HepG2 (cell line): ENCODE measurements around the gene HSPA1A.
"Not testable (repeated sequence)": the region's sequence is repeated elsewhere in the genome, so short reads cannot be mapped to it uniquely, and the experiment has no call there.

Source experiments
- CTCF ChIP-seq: sonication (generic); formaldehyde crosslinking; IDR thresholded peaks from 2 replicates; pipeline ENCODE4 v1.5.0; 2020; ENCODE audit warnings: mild to moderate bottlenecking, missing genetic modification reagents, moderate library complexity
- HIVEP1 ChIP-seq: sonication (generic); formaldehyde crosslinking; IDR thresholded peaks from 2 replicates; pipeline ENCODE4 v1.4.0; 2020; ENCODE audit warnings: mild to moderate bottlenecking, missing genetic modification reagents
- REST ChIP-seq, 2 experiments: IDR thresholded peaks; 2 replicates each; pipeline ENCODE4 v1.6.1; 2011 to 2012; ENCODE audit warnings: low read length in 2 of 2, borderline replicate concordance in 1 of 2, low read depth in 1 of 2, mild to moderate bottlenecking in 1 of 2, moderate library complexity in 1 of 2
- SMC3 ChIP-seq: IDR thresholded peaks from 2 replicates; pipeline ENCODE4 v1.6.1; 2011; ENCODE audit warnings: low read length, improper control_type of control experiment
- ZNF264 ChIP-seq: sonication (generic); formaldehyde crosslinking; IDR thresholded peaks from 2 replicates; pipeline ENCODE4 v1.4.0; 2020; ENCODE audit warnings: missing genetic modification reagents
- ZNF282 ChIP-seq: fragments of 450-650 bp; IDR thresholded peaks from 2 replicates; pipeline ENCODE4 v1.6.1; 2018; ENCODE audit not compliant: partially characterized antibody
- ZNF318 ChIP-seq: sonication (generic); formaldehyde crosslinking; IDR thresholded peaks from 2 replicates; pipeline ENCODE4 v1.4.0; 2020; ENCODE audit warnings: mild to moderate bottlenecking, missing genetic modification reagents
- ZSCAN5A ChIP-seq: sonication (generic); formaldehyde crosslinking; IDR thresholded peaks from 2 replicates; pipeline ENCODE4 v1.8.0; 2022; ENCODE audit warnings: mild to moderate bottlenecking, missing genetic modification reagents, borderline replicate concordance
- TF ChIP-seq, protein P1 (sequence below): sonication (generic); IDR thresholded peaks from 2 replicates; pipeline ENCODE4 v1.6.1; 2016; ENCODE audit warnings: low read depth, borderline replicate concordance
- TF ChIP-seq, protein P2 (sequence below): IDR thresholded peaks from 2 replicates; pipeline ENCODE4 v1.6.1; 2018; ENCODE audit warnings: missing genetic modification reagents, mild to moderate bottlenecking, missing compliant biosample characterization

GRCh38 chr6:31817929-31818511 is 2.7 kb downstream of the HSPA1A start:
- not testable (repeated sequence) for TF ChIP-seq ZNF318; HIVEP1; SMC3; REST (IDR thresholded peaks at IDR 0.05; ENCODE audit: borderline replicate concordance in 1 of 2, low read depth in 1 of 2, low read length in 2 of 2); CTCF (CRISPR knock-in tag); ZNF264 (CRISPR knock-in tag); ZNF282; ZSCAN5A (CRISPR knock-in tag)
- TF ChIP-seq, protein P1, sequence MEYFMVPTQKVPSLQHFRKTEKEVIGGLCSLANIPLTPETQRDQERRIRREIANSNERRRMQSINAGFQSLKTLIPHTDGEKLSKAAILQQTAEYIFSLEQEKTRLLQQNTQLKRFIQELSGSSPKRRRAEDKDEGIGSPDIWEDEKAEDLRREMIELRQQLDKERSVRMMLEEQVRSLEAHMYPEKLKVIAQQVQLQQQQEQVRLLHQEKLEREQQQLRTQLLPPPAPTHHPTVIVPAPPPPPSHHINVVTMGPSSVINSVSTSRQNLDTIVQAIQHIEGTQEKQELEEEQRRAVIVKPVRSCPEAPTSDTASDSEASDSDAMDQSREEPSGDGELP, result not testable (repeated sequence)
- TF ChIP-seq, protein P2, sequence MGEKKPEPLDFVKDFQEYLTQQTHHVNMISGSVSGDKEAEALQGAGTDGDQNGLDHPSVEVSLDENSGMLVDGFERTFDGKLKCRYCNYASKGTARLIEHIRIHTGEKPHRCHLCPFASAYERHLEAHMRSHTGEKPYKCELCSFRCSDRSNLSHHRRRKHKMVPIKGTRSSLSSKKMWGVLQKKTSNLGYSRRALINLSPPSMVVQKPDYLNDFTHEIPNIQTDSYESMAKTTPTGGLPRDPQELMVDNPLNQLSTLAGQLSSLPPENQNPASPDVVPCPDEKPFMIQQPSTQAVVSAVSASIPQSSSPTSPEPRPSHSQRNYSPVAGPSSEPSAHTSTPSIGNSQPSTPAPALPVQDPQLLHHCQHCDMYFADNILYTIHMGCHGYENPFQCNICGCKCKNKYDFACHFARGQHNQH (CRISPR knock-in tag), result not testable (repeated sequence)
